ENCODE measurements around the gene FIBP. TPM values are rescaled to one million over a fixed set of nuclear protein-coding genes. Genes with fewer than 3 reads are reported as not detected.
A peak's percentile ranks its signal among the peaks of the same experiment; 100 is the strongest.

Gene FIBP
- total RNA-seq, 1 donor from 2014 or later = 115 TPM

DNA sequence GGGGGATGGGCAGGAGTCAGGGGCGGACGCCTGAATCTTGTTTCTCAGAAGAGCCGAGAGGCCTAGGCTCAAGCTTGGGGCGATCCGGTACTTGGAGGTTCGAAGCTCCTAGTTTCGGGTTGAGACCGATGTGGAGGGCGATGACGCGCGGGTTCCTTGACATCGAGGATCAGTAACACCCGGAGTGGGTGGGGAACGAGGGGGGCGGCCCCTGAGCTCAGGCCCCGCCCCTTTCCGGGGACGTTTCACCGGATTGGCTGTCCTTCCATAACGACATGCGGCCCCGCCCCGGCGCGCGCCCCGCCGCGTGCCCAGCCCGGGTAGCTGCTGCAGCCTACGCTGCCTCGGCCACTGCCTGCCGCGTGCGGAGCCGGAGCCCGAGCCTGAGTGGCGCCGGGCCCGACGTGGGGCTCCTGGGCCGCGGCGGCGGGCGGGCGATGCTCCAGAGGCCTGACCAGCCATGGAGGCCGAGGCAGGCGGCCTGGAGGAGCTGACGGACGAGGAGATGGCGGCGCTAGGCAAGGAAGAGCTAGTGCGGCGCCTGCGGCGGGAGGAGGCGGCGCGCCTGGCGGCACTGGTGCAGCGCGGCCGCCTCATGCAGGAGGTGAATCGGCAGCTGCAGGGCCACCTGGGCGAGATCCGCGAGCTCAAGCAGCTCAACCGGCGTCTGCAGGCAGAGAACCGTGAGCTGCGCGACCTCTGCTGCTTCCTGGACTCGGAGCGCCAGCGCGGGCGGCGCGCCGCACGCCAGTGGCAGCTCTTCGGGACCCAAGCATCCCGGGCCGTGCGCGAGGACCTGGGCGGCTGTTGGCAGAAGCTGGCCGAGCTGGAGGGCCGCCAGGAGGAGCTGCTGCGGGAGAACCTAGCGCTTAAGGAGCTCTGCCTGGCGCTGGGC is 2.3 kb upstream of the FIBP start, which contains the start of gene CCDC85B:
Gene CCDC85B, plus strand, starts transcription at position 350 of the 895 bp plus-strand sequence. Its CDS starts 111 bp downstream, at position 461.
- H3K9me3 Mint-ChIP-seq (ENCODE audit: unreplicated experiment) = peaks cover 25% of the 10 kb centered on the region
- peaks cover 29% of the 10 kb centered on the region for H3K4me1 Mint-ChIP-seq (ENCODE audit: low read depth, unreplicated experiment)
- H3K4me3 Mint-ChIP-seq (ENCODE audit: unreplicated experiment) = peak within 1 kb of the TSS; percentile 97

DNA sequence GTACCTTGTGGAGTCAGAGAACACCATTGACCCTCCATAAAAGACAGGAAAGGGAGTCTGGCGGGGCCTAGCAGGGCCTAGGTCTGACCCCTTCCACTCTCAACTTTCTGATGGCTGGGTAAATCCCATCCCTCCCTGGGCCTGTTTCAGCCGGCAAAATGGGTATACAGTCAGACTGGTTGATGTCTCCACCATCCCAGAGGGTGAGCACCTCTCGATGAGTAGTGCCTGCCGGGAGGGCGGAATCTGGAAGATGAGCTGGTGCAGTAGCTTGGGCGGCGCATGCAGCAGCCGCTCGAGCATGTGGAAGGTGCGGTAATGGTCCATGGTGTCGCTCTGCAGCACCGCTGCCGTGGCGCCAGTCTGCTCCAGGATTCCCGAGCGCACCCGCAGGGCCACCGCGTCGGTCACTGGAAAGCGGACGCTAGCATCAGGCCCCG is 528 bp downstream of the FIBP start:
- Mint-ChIP-seq H3K4me3 (ENCODE audit: unreplicated experiment) (peak overlapping the region; percentile 97), H3K4me1 (ENCODE audit: low read depth, unreplicated experiment) (peaks cover 33% of the 10 kb centered on the region)

More for the DNA sequence above, 2.3 kb upstream of the FIBP start, which contains the start of gene CCDC85B:
- H3K27me3 Mint-ChIP-seq (ENCODE audit: unreplicated experiment) = peaks cover 18% of the 10 kb centered on the region
- TF ChIP-seq, protein P1, sequence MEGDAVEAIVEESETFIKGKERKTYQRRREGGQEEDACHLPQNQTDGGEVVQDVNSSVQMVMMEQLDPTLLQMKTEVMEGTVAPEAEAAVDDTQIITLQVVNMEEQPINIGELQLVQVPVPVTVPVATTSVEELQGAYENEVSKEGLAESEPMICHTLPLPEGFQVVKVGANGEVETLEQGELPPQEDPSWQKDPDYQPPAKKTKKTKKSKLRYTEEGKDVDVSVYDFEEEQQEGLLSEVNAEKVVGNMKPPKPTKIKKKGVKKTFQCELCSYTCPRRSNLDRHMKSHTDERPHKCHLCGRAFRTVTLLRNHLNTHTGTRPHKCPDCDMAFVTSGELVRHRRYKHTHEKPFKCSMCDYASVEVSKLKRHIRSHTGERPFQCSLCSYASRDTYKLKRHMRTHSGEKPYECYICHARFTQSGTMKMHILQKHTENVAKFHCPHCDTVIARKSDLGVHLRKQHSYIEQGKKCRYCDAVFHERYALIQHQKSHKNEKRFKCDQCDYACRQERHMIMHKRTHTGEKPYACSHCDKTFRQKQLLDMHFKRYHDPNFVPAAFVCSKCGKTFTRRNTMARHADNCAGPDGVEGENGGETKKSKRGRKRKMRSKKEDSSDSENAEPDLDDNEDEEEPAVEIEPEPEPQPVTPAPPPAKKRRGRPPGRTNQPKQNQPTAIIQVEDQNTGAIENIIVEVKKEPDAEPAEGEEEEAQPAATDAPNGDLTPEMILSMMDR (IDR thresholded peaks at IDR 0.05; ENCODE audit: partially characterized antibody, unreplicated experiment) = peak; percentile 24
- H3K27ac Mint-ChIP-seq (ENCODE audit: unreplicated experiment) = peak within 1 kb of the TSS; percentile 84
- DNase-seq = peak; percentile 97
- no peaks in the 10 kb centered on the region for H3K36me3 Mint-ChIP-seq (ENCODE audit: unreplicated experiment)

DNA sequence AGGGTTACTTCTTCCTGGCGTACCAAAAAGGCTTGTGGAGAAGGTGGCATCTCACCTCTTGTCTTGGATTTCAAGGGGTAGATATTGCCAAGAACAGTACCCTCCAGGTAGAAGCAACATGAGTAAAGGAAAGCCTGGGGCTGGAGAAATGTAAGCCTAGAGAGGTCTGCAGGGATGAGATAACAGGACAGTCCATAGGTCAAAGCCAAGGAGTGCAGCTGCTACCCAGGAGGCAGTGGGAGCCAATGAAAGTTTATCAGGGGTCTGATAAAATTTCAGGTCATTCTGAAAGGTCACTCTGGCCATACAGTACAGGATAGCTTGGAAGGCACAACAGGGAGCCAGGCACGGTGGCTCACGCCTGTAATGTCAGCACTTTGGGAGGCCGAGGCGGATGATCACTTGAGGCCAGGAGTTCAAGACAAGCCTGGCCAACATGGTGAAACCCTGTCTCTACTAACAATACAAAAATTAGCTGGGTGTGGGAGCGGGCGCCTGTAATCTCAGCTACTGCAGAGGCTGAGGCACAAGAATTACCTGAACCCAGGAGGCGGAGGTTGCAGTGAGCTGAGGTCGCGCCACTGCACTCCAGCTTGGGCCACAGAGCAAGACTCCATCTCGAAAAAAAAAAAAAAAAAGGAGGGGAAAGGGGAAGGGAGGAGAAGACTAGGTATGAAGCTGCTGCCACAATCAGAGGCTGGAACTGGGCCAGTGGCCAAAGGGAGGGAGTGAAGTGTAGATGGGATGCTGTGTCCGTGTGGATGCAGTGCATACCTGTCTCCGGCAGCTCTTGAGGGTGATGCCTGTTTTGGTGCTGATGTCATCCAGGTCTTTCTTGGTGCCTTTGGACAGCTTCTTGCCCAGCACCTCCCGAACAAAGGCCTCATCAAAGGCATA is 1.2 kb downstream of the FIBP start:
- TF ChIP-seq, protein P1 (IDR thresholded peaks at IDR 0.05; ENCODE audit: partially characterized antibody, unreplicated experiment) = no peak
- Mint-ChIP-seq H3K4me3 (ENCODE audit: unreplicated experiment) (peak overlapping the region; percentile 97), H3K9me3 (ENCODE audit: unreplicated experiment) (peaks cover 26% of the 10 kb centered on the region), H3K4me1 (ENCODE audit: low read depth, unreplicated experiment) (peaks cover 27% of the 10 kb centered on the region), H3K27ac (ENCODE audit: unreplicated experiment) (peak overlapping the region; percentile 98), H3K27me3 (ENCODE audit: unreplicated experiment) (peaks cover 18% of the 10 kb centered on the region), H3K36me3 (ENCODE audit: unreplicated experiment) (no peaks in the 10 kb centered on the region)
- no peak for DNase-seq

More for the DNA sequence above, 528 bp downstream of the FIBP start:
- H3K27ac Mint-ChIP-seq (ENCODE audit: unreplicated experiment) = peak overlapping the region; percentile 98
- TF ChIP-seq, protein P1 (IDR thresholded peaks at IDR 0.05; ENCODE audit: partially characterized antibody, unreplicated experiment) = no peak
- no peak for DNase-seq
- H3K9me3 Mint-ChIP-seq (ENCODE audit: unreplicated experiment) = peaks cover 27% of the 10 kb centered on the region
- H3K27me3 Mint-ChIP-seq (ENCODE audit: unreplicated experiment) = peaks cover 18% of the 10 kb centered on the region
- no peaks in the 10 kb centered on the region for H3K36me3 Mint-ChIP-seq (ENCODE audit: unreplicated experiment)

DNA sequence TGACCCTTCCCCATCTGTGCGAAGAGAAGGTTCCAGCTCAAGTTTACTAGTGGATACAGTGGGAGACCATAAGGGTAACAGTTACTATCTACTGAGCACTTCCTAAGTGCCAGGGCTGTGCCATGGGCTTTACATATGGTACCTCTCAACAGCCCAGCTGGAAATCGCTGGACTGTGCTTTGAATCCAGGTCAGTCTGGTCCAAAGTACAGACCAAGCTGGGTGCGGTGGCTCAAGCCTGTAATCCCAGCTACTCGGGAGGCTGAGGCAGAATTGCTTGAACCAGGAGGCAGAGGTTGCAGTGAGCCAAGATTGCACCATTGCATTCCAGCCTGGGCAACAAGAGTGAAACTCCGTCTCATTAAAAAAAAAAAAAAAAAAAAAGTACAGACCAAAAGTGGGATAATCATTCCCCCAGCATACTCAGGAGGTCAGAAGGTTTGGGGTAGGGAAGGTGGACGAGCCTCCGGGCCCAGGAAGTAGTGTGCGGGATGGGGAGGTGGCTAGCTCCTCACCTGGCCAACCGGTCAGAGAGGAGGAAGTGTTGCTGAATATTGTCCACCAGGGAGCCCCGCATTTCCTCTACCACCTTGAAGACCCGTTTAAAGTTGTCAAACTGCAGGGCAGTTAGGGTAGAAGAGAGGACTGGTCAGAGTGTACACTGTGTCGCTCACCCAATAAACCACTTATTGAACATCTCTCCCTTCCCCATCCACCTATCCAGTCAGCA is 2.3 kb downstream of the FIBP start:
- peaks cover 26% of the 10 kb centered on the region for H3K4me1 Mint-ChIP-seq (ENCODE audit: low read depth, unreplicated experiment)
- H3K27me3 Mint-ChIP-seq (ENCODE audit: unreplicated experiment) = peaks cover 18% of the 10 kb centered on the region
- no peaks in the 10 kb centered on the region for H3K36me3 Mint-ChIP-seq (ENCODE audit: unreplicated experiment)

More for the DNA sequence above, 2.3 kb downstream of the FIBP start:
- TF ChIP-seq, protein P1 (IDR thresholded peaks at IDR 0.05; ENCODE audit: partially characterized antibody, unreplicated experiment) = no peak
- no peak overlapping the region for H3K27ac Mint-ChIP-seq (ENCODE audit: unreplicated experiment)
- no peak for DNase-seq
- peaks cover 26% of the 10 kb centered on the region for H3K9me3 Mint-ChIP-seq (ENCODE audit: unreplicated experiment)
- H3K4me3 Mint-ChIP-seq (ENCODE audit: unreplicated experiment) = peak overlapping the region; percentile 97

All from glutamatergic neuron (in vitro differentiated cells).